ENCODE measurements around the gene DDX10.

DNA sequence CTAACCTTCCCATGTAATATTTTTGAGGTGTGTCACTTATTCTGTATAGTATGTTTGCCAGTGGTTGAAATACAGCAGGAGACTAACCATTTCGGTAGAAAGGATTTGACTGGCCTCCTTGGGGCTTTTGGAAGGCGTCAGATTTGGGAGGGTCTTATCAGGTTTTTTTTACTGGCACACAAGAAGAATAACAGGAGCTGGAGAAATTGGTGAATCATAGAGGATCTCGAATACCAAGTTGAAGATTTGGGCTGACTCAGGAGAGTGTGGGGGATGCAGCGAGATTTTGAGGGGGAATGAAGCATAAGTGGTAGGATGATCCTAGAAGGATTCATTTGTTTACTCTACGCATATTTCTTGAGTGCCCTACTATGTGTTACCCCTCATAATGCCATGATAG, 200.5 kb downstream of the DDX10 start:
- TF ChIP-seq, protein P1, sequence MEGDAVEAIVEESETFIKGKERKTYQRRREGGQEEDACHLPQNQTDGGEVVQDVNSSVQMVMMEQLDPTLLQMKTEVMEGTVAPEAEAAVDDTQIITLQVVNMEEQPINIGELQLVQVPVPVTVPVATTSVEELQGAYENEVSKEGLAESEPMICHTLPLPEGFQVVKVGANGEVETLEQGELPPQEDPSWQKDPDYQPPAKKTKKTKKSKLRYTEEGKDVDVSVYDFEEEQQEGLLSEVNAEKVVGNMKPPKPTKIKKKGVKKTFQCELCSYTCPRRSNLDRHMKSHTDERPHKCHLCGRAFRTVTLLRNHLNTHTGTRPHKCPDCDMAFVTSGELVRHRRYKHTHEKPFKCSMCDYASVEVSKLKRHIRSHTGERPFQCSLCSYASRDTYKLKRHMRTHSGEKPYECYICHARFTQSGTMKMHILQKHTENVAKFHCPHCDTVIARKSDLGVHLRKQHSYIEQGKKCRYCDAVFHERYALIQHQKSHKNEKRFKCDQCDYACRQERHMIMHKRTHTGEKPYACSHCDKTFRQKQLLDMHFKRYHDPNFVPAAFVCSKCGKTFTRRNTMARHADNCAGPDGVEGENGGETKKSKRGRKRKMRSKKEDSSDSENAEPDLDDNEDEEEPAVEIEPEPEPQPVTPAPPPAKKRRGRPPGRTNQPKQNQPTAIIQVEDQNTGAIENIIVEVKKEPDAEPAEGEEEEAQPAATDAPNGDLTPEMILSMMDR (IDR thresholded peaks at IDR 0.05; ENCODE audit: insufficient read depth, low read length), result no peak
- no peak for TF ChIP-seq POLR2AphosphoS5 (IDR thresholded peaks at IDR 0.05; ENCODE audit: low read depth)
- TF ChIP-seq, protein P2, sequence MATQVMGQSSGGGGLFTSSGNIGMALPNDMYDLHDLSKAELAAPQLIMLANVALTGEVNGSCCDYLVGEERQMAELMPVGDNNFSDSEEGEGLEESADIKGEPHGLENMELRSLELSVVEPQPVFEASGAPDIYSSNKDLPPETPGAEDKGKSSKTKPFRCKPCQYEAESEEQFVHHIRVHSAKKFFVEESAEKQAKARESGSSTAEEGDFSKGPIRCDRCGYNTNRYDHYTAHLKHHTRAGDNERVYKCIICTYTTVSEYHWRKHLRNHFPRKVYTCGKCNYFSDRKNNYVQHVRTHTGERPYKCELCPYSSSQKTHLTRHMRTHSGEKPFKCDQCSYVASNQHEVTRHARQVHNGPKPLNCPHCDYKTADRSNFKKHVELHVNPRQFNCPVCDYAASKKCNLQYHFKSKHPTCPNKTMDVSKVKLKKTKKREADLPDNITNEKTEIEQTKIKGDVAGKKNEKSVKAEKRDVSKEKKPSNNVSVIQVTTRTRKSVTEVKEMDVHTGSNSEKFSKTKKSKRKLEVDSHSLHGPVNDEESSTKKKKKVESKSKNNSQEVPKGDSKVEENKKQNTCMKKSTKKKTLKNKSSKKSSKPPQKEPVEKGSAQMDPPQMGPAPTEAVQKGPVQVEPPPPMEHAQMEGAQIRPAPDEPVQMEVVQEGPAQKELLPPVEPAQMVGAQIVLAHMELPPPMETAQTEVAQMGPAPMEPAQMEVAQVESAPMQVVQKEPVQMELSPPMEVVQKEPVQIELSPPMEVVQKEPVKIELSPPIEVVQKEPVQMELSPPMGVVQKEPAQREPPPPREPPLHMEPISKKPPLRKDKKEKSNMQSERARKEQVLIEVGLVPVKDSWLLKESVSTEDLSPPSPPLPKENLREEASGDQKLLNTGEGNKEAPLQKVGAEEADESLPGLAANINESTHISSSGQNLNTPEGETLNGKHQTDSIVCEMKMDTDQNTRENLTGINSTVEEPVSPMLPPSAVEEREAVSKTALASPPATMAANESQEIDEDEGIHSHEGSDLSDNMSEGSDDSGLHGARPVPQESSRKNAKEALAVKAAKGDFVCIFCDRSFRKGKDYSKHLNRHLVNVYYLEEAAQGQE (IDR thresholded peaks at IDR 0.05; ENCODE audit: insufficient replicate concordance, low read depth), result no peak
- TF ChIP-seq GABPA (IDR thresholded peaks at IDR 0.05; ENCODE audit: low read depth), result no peak

All from HL-60 (cell line).